Skeletal muscle satellite cell (primary cell): Measurements from ENCODE around the gene FAM53A.

ENCODE experiments used
- H3K27me3 ChIP-seq: 2 replicates; pipeline ENCODE4 v1.7.0; 2013; ENCODE audit warnings: low read length; ENCODE audit not compliant: control insufficient read depth, insufficient read depth
- H3K36me3 ChIP-seq: 2 replicates; pipeline ENCODE4 v1.7.0; 2013; ENCODE audit warnings: mild to moderate bottlenecking, control low read depth, low read length; ENCODE audit not compliant: insufficient read depth
- H3K4me1 ChIP-seq: 2 replicates; pipeline ENCODE4 v1.7.0; 2013; ENCODE audit warnings: low read length; ENCODE audit not compliant: control insufficient read depth, insufficient read depth
- H3K4me2 ChIP-seq: 2 replicates; pipeline ENCODE4 v1.7.0; 2013; ENCODE audit warnings: mild to moderate bottlenecking, low read length
- H3K4me3 ChIP-seq: 2 replicates; pipeline ENCODE4 v1.7.0; 2013; ENCODE audit warnings: low read length
- H3K9ac ChIP-seq: 2 replicates; pipeline ENCODE4 v1.7.0; 2013; ENCODE audit warnings: mild to moderate bottlenecking, low read depth, low read length, moderate library complexity
- H3K9me3 ChIP-seq: replicated peaks from 2 replicates; pipeline ENCODE4 v1.7.0; 2013; ENCODE audit warnings: mild to moderate bottlenecking, control low read depth, low read length

The FAM53A gene

GRCh38 chr4:1603413-1604135 lies 80.5 kb downstream of the FAM53A start:
- H3K4me2 ChIP-seq: no peak overlapping the region
- H3K9ac ChIP-seq: no peak overlapping the region
- H3K27me3 ChIP-seq: peaks cover 6% of the 10 kb centered on the region
- H3K9me3 ChIP-seq: no peaks in the 10 kb centered on the region
- no peaks in the 10 kb centered on the region for H3K36me3 ChIP-seq
- no peak overlapping the region for H3K4me3 ChIP-seq
- H3K4me1 ChIP-seq: no peaks in the 10 kb centered on the region

DNA sequence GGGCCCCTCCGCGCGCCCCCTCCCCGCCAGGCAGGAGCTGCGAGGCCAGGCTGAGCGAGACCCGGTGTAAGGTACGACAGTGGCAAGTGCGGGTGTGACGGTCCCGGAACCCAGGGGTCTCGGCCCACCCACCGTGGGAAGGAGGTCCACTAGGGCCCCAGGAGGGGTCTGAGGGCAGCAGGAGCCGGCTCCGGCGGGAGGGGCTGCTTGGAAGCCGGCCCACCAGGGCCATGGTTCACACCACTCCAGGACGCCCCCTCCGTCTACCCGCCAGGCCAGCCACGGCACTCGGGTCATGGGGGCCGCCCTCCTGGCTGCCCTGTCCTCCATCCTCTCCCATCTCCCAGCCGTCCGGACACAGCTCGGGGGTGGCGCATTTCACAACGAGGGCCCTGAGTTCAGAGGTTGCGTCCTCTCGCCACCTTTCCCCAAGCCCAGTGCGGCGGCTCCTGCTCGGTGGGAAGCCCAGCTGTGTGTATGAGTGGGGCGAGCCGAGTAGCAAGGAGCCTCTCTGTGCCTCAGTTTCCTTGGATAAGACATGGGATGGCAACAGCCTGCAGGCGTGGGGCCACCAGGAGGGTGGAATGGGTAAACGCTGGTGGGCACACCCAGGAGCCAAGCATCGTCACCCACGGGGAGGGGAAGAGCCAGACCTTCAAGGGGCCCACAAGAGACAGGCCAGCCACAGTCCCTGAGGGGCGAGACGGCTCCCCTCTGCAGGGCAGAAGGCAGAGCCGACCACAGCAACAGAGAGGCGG lies 81.3 kb downstream of the FAM53A start:
- Histone ChIP-seq H3K4me2 (no peak overlapping the region), H3K4me3 (no peak overlapping the region)

DNA sequence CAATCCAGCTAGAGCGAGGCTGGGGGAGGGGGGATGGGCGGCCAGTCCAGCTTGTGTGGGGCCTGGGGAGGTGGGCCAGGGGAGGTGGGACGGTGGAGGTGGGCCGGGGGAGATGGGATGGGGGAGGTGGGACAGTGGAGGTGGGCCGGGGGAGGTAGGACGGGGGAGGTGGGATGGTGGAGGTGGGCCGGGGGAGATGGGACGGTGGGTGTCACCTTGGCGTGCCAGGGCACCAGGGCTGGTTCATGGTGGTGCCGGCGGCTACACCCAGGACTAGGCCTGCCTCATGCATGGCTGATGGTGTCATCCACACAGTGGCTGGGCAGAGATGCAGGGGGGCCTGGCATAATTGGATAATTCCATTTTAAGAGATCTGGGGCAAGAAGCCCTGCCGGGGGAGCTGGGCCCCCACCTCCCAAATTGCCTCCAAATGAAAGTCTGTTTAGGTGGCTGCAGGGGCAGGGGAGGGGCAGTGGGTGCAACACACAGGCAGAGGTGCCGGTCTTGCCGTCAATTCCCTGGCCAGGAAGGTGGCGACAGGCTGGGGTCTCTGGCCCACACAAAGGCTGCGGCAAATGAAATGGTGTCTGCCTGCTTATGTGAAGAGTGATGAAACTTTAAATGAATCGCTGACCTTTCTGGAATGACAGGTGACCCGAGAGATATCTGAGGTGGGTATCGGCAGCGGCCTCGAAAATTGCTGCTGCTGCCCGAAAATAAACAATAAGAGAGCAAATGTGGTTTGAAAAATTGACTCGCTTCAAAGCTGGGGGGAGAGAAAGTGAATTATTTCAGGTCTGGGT lies 82.1 kb downstream of the FAM53A start:
- Histone ChIP-seq H3K4me1 (no peaks in the 10 kb centered on the region), H3K9me3 (no peaks in the 10 kb centered on the region), H3K27me3 (peaks cover 6% of the 10 kb centered on the region), H3K4me2 (no peak overlapping the region), H3K9ac (no peak overlapping the region), H3K4me3 (no peak overlapping the region), H3K36me3 (no peaks in the 10 kb centered on the region)

More for the DNA sequence above, 81.3 kb downstream of the FAM53A start:
- H3K9ac ChIP-seq: no peak overlapping the region
- no peaks in the 10 kb centered on the region for H3K4me1 ChIP-seq
- H3K9me3 ChIP-seq: no peaks in the 10 kb centered on the region
- peaks cover 6% of the 10 kb centered on the region for H3K27me3 ChIP-seq
- no peaks in the 10 kb centered on the region for H3K36me3 ChIP-seq

DNA sequence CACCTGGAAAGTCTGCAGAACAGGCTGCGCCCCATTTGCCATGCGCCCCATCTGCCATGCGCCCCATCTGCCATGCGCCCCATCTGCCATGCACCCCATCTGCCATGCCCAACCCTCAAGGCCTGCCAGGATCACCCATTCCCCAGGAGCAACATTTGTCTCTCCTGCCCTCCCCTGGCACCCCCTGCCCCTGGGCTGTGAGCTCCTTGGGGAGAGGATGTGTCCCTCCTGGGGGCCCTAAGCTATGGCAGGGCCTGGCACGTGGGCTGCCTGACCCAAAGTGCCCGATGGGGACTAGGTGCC lies 82.6 kb downstream of the FAM53A start:
- no peak overlapping the region for H3K4me2 ChIP-seq
- no peaks in the 10 kb centered on the region for H3K36me3 ChIP-seq
- H3K4me3 ChIP-seq: no peak overlapping the region
- peaks cover 6% of the 10 kb centered on the region for H3K27me3 ChIP-seq
- no peak overlapping the region for H3K9ac ChIP-seq
- no peaks in the 10 kb centered on the region for H3K4me1 ChIP-seq
- H3K9me3 ChIP-seq: no peaks in the 10 kb centered on the region

- no peaks in the 10 kb centered on the region for H3K36me3 ChIP-seq
- H3K4me3 ChIP-seq: no peak overlapping the region
- no peaks in the 10 kb centered on the region for H3K4me1 ChIP-seq
- no peak overlapping the region for H3K4me2 ChIP-seq
- H3K9ac ChIP-seq: no peak overlapping the region
- peaks cover 6% of the 10 kb centered on the region for H3K27me3 ChIP-seq
- no peaks in the 10 kb centered on the region for H3K9me3 ChIP-seq
These were observed 83.1 kb downstream of the FAM53A start for GRCh38 chr4:1600811-1601532.

DNA sequence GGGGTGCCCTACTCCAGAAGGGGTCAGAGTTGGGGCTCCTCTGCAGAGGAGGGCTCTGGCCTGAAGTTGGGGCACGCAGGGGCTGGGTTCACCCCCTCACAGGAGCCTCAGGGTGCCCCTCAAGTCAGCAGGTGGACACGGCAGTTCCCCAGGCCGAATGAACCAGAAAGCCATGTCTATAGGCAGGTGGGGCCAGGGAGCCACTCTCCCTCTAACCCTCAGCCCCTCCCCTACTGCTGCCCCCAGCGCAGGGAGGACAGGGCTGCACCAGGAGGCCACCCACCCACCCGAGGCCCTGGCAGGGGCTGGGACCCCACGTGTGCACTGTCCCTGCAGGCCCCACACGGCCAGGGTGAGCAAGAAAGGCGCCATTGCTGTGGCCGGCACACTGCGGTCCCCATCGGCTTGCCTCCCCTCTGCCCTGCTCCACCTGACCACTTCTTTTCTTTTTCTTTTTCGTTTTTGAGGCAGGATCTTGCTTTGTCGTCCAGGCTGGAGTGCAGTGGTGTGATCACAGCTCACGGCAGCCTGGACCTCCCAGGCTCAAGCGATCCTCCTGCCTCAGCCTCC lies 83.8 kb downstream of the FAM53A start:
- Histone ChIP-seq H3K9me3 (no peaks in the 10 kb centered on the region), H3K36me3 (no peaks in the 10 kb centered on the region), H3K4me1 (no peaks in the 10 kb centered on the region), H3K27me3 (peaks cover 6% of the 10 kb centered on the region), H3K4me2 (no peak overlapping the region), H3K9ac (no peak overlapping the region), H3K4me3 (no peak overlapping the region)

DNA sequence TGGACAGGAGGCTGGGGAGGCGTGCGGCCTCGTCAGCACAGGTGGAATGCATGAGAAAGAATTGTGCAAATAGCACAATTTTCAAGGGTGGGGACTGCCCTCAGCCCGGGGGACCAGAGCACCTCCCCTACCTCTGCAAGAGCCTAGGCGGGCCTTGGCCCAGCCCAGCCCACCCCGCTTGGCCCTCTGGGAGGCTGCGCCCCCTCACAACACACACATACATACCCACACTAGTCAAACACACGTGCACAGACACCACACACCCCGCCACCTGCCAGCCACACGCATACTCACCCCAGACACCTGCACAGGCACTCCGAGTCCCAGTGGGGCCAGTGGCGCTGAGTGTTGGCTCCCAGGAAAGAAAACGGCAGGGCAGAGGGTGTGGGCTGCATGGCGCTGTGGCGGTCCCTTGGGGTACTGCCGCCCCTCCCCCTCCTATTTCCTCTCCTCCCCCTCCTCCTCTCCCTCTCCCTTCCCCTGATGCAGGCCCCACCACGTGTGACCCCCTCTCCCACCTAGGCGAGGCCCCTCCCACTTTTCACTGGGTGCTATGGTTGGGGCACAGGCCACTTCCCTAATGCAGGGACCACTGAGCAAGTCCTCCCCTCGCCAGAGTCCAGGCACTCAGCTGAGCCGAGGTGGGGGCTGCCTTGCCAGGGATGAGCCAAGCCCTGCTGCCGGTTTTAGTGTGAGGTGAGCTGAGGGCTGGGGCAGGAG lies 84.5 kb downstream of the FAM53A start:
- no peaks in the 10 kb centered on the region for H3K4me1 ChIP-seq
- H3K36me3 ChIP-seq: no peaks in the 10 kb centered on the region
- H3K4me2 ChIP-seq: no peak overlapping the region
- H3K9ac ChIP-seq: no peak overlapping the region
- H3K4me3 ChIP-seq: no peak overlapping the region
- no peaks in the 10 kb centered on the region for H3K9me3 ChIP-seq
- no peaks in the 10 kb centered on the region for H3K27me3 ChIP-seq

DNA sequence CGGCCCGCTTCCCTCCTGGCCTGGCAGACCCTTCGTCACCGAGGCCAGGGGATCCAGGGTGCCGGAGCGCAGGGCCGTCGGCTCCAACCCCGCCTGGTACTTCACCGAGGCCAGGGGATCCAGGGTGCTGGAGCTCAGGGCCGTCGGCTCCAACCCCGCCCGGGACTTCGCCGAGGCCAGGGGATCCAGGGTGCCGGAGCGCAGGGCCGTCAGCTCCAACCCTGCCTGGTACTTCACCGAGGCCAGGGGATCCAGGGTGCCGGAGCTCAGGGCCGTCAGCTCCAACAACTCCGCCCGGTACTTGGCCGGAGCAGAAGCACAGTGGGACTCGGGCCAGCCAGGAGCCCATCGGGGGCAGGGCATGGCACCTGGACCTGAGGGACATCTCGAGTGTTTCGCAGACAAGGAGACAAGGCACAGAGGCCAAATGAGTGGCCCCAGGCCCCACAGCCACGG lies 85.1 kb downstream of the FAM53A start:
- H3K4me2 ChIP-seq: no peak overlapping the region
- H3K9ac ChIP-seq: no peak overlapping the region
- no peaks in the 10 kb centered on the region for H3K9me3 ChIP-seq
- no peaks in the 10 kb centered on the region for H3K36me3 ChIP-seq
- no peaks in the 10 kb centered on the region for H3K4me1 ChIP-seq
- H3K27me3 ChIP-seq: peaks cover 3% of the 10 kb centered on the region
- no peak overlapping the region for H3K4me3 ChIP-seq

GRCh38 chr4:1598206-1599025 lies 85.7 kb downstream of the FAM53A start:
- Histone ChIP-seq H3K36me3 (no peaks in the 10 kb centered on the region), H3K4me1 (no peaks in the 10 kb centered on the region), H3K9me3 (no peaks in the 10 kb centered on the region), H3K4me3 (no peak overlapping the region), H3K27me3 (peaks cover 8% of the 10 kb centered on the region), H3K4me2 (no peak overlapping the region), H3K9ac (no peak overlapping the region)
